GM23248 (cell line): ENCODE measurements around the gene MTMR1. TPM values are rescaled to one million over a fixed set of nuclear protein-coding genes. Genes with fewer than 3 reads are reported as not detected.

Experiments used
- DNase-seq: peaks from one replicate; pipeline ENCODE4 v3.0.0-alpha.2; 2015
- H2AFZ ChIP-seq: fragments of 200-600 bp; sonication (generic); 2 replicates; pipeline ENCODE4 v1.6.1; 2016; ENCODE audit warnings: antibody characterized with exemption
- H3F3A ChIP-seq: fragments of 200-600 bp; sonication (generic); 2 replicates; pipeline ENCODE4 v1.6.1; 2016; ENCODE audit warnings: mild to moderate bottlenecking, antibody characterized with exemption, mixed run types; ENCODE audit not compliant: insufficient read depth
- H3K27ac ChIP-seq: fragments of 200-600 bp; sonication (generic); 2 replicates; pipeline ENCODE4 v1.5.1; 2016; ENCODE audit warnings: mild to moderate bottlenecking
- H3K27me3 ChIP-seq: fragments of 200-600 bp; sonication (generic); replicated peaks from 2 replicates; pipeline ENCODE4 v1.6.1; 2016; ENCODE audit warnings: mild to moderate bottlenecking; ENCODE audit not compliant: insufficient read depth
- H3K36me3 ChIP-seq: fragments of 200-600 bp; sonication (generic); 2 replicates; pipeline ENCODE4 v1.6.1; 2016; ENCODE audit warnings: low read depth, mild to moderate bottlenecking
- H3K4me1 ChIP-seq: fragments of 200-600 bp; sonication (generic); 2 replicates; pipeline ENCODE4 v1.6.1; 2016; ENCODE audit warnings: mild to moderate bottlenecking; ENCODE audit not compliant: insufficient read depth
- H3K4me2 ChIP-seq: fragments of 200-600 bp; sonication (generic); one replicate; pipeline ENCODE4 v1.6.1; 2016; ENCODE audit warnings: mild to moderate bottlenecking; ENCODE audit not compliant: unreplicated experiment
- H3K4me3 ChIP-seq: fragments of 200-600 bp; sonication (generic); 2 replicates; pipeline ENCODE4 v1.5.1; 2016; ENCODE audit warnings: mild to moderate bottlenecking
- H3K79me2 ChIP-seq: fragments of 200-600 bp; sonication (generic); 2 replicates; pipeline ENCODE4 v1.6.1; 2016; ENCODE audit warnings: mild to moderate bottlenecking; ENCODE audit not compliant: insufficient read depth
- H3K9ac ChIP-seq: fragments of 200-600 bp; sonication (generic); 2 replicates; pipeline ENCODE4 v1.6.1; 2016; ENCODE audit warnings: mild to moderate bottlenecking
- H3K9me2 ChIP-seq: fragments of 200-600 bp; sonication (generic); 2 replicates; pipeline ENCODE4 v1.6.1; 2016; ENCODE audit warnings: mixed run types, mild to moderate bottlenecking, moderate library complexity; ENCODE audit not compliant: insufficient read depth
- H3K9me3 ChIP-seq: fragments of 200-600 bp; sonication (generic); one replicate; pipeline ENCODE4 v1.6.1; 2017; ENCODE audit warnings: low read depth
- H4K20me1 ChIP-seq: fragments of 200-600 bp; sonication (generic); 2 replicates; pipeline ENCODE4 v1.6.0; 2016; ENCODE audit not compliant: insufficient read depth
- EZH2 ChIP-seq: fragments of 200-600 bp; sonication (generic); IDR thresholded peaks from 2 replicates; pipeline ENCODE4 v1.6.1; 2018; ENCODE audit warnings: antibody characterized with exemption, mild to moderate bottlenecking; ENCODE audit not compliant: insufficient read depth, poor library complexity, severe bottlenecking
- EZH2phosphoT487 ChIP-seq: fragments of 200-600 bp; sonication (generic); IDR thresholded peaks from 2 replicates; pipeline ENCODE4 v1.6.1; 2018; ENCODE audit warnings: antibody characterized with exemption, moderate library complexity, mild to moderate bottlenecking, low read depth; ENCODE audit not compliant: insufficient read depth
- WGBS, 2 experiments: methylation state at CpG; one replicate each; pipeline ENCODE4 v1.1.6; 2015 to 2017; ENCODE audit warnings: low lambda C conversion rate in 2 of 2, low coverage in 1 of 2; ENCODE audit errors: missing lambda C conversion rate in 2 of 2; 5-methylcytosine and 5-hydroxymethylcytosine counted together
- in situ Hi-C: fragments of 300-500 bp; cut with MboI; formaldehyde crosslinking; loops from 2 replicates; pipeline ENCODE4 v1.15.0; 2020
- polyA plus RNA-seq: library from polyadenylated mRNA; unstranded; fragments of >200 nt; fragmentation: Nextera tagmentation; extraction: Ambion mirVana; gene quantifications from 2 replicates; pipeline ENCODE4 v1.2.1, GENCODE V29; 2016
- total RNA-seq: library from RNA; depleted of rRNA; stranded (reverse); fragments of >200 nt; shearing (Covaris generic); gene quantifications from 2 replicates; pipeline ENCODE4 v1.2.3, GENCODE V29; 2014

The MTMR1 gene
- total and polyA plus RNA-seq, 2 experiments from 2014 or later, result 2.7 to 12.8 TPM

- in situ Hi-C loops, result loop anchor here (10.0 to 25.0 kb wide), 2 partner anchors 212 to 309 kb away; partner anchors contain the start of gene HMGB3
- H3K79me2 ChIP-seq, result no peaks in the 10 kb centered on the region
- H4K20me1 ChIP-seq, result no peaks in the 10 kb centered on the region
- no peak overlapping the region for H3K9ac ChIP-seq
- no peak for DNase-seq
- 82 to 87% methylated on average over 13 to 16 of the region's 18 CpGs for WGBS, 2 experiments
- no peak overlapping the region for H3K4me2 ChIP-seq
- no peaks in the 10 kb centered on the region for H3K9me2 ChIP-seq
- H3K4me1 ChIP-seq, result no peaks in the 10 kb centered on the region
- no peaks in the 10 kb centered on the region for H3K27me3 ChIP-seq
- H3K36me3 ChIP-seq, result no peaks in the 10 kb centered on the region
- no peak overlapping the region for H3K27ac ChIP-seq
- no peaks in the 10 kb centered on the region for H3K9me3 ChIP-seq
- H3K4me3 ChIP-seq, result no peak overlapping the region
- TF ChIP-seq EZH2, result no peak
- TF ChIP-seq EZH2phosphoT487, result no peak
- H3F3A ChIP-seq, result no peaks in the 10 kb centered on the region
- H2AFZ ChIP-seq, result no peak overlapping the region
These were observed 82.6 kb downstream of the MTMR1 start for GRCh38 chrX:150775569-150776350.

- Histone ChIP-seq H3K4me3 (no peak overlapping the region), H3K27me3 (no peaks in the 10 kb centered on the region), H2AFZ (no peak overlapping the region), H3K27ac (no peak overlapping the region), H3K4me1 (no peaks in the 10 kb centered on the region), H4K20me1 (no peaks in the 10 kb centered on the region), H3K4me2 (no peak overlapping the region), H3K9me2 (no peaks in the 10 kb centered on the region), H3K9me3 (no peaks in the 10 kb centered on the region), H3K9ac (no peak overlapping the region), H3K79me2 (no peaks in the 10 kb centered on the region), H3F3A (no peaks in the 10 kb centered on the region), H3K36me3 (no peaks in the 10 kb centered on the region)
- in situ Hi-C loops, result loop anchor here (10.0 to 25.0 kb wide), 2 partner anchors 210 to 307 kb away; partner anchors contain the start of gene HMGB3
- no peak for TF ChIP-seq EZH2
- 85 to 94% methylated on average over 12 to 18 of the region's 18 CpGs for WGBS, 2 experiments
- no peak for DNase-seq
These were observed 84.3 kb downstream of the MTMR1 start for GRCh38 chrX:150777328-150777992.

- no peaks in the 10 kb centered on the region for H3K4me1 ChIP-seq
- no peak overlapping the region for H3K4me3 ChIP-seq
- WGBS, 2 experiments, result 93 to 95% methylated on average over 8 of the region's 8 CpGs
- no peaks in the 10 kb centered on the region for H4K20me1 ChIP-seq
- no peaks in the 10 kb centered on the region for H3K36me3 ChIP-seq
- no peaks in the 10 kb centered on the region for H3K9me2 ChIP-seq
- no peak overlapping the region for H3K9ac ChIP-seq
- H3K27me3 ChIP-seq, result no peaks in the 10 kb centered on the region
- H3F3A ChIP-seq, result no peaks in the 10 kb centered on the region
- TF ChIP-seq EZH2phosphoT487, result no peak
- no peak for TF ChIP-seq EZH2
- no peak overlapping the region for H3K4me2 ChIP-seq
- DNase-seq, result no peak
- no peaks in the 10 kb centered on the region for H3K79me2 ChIP-seq
- no peaks in the 10 kb centered on the region for H3K9me3 ChIP-seq
- in situ Hi-C loops, result loop anchor here (10.0 to 25.0 kb wide), 2 partner anchors 208 to 305 kb away; partner anchors contain the start of gene HMGB3
- H2AFZ ChIP-seq, result no peak overlapping the region
- H3K27ac ChIP-seq, result no peak overlapping the region
These were observed 86.2 kb downstream of the MTMR1 start for GRCh38 chrX:150779385-150779784.

GRCh38 chrX:150781677-150782076, 88.5 kb downstream of the MTMR1 start:
- Histone ChIP-seq H3K9ac (no peak overlapping the region), H3K79me2 (no peaks in the 10 kb centered on the region), H3K9me3 (no peaks in the 10 kb centered on the region), H3F3A (no peaks in the 10 kb centered on the region), H2AFZ (no peak overlapping the region), H3K4me3 (no peak overlapping the region), H3K27me3 (no peaks in the 10 kb centered on the region), H4K20me1 (no peaks in the 10 kb centered on the region), H3K4me1 (no peaks in the 10 kb centered on the region), H3K27ac (no peak overlapping the region), H3K9me2 (no peaks in the 10 kb centered on the region), H3K4me2 (no peak overlapping the region), H3K36me3 (no peaks in the 10 kb centered on the region)
- no peak for TF ChIP-seq EZH2phosphoT487
- 96 to 97% methylated on average over 10 of the region's 10 CpGs for WGBS, 2 experiments
- DNase-seq, result no peak
- in situ Hi-C loops, result loop anchor here (25.0 kb wide), 1 partner anchor 206 kb away; the partner anchor contains the start of gene HMGB3
